Brain microvascular endothelial cell (primary cell): ENCODE measurements around the gene ANO4.

Source experiments
- DNase-seq: peaks from one replicate; pipeline ENCODE4 v3.0.0-alpha.2; 2020
- H3K27ac ChIP-seq: fragments of 250-450 bp; sonication (Bioruptor Pico); 2 replicates; pipeline ENCODE4 v1.5.1; 2020; ENCODE audit warnings: mild to moderate bottlenecking, moderate library complexity
- H3K27me3 ChIP-seq: fragments of 250-450 bp; sonication (Bioruptor Pico); replicated peaks from 2 replicates; pipeline ENCODE4 v1.5.1; 2020; ENCODE audit warnings: mild to moderate bottlenecking
- H3K36me3 ChIP-seq: fragments of 250-450 bp; sonication (Bioruptor Pico); replicated peaks from 2 replicates; pipeline ENCODE4 v1.5.1; 2020; ENCODE audit warnings: mild to moderate bottlenecking
- H3K4me3 ChIP-seq: 2 replicates; pipeline ENCODE4 v1.5.1; 2011; ENCODE audit warnings: low read depth, mild to moderate bottlenecking, control low read depth, low read length, moderate library complexity
- CTCF ChIP-seq: IDR thresholded peaks from 2 replicates; pipeline ENCODE4 v1.5.1; 2011; ENCODE audit warnings: low read depth, mild to moderate bottlenecking, moderate library complexity, low read length, control low read depth, inconsistent platforms; ENCODE audit errors: missing control alignments
- in situ Hi-C: cut with HindIII; loops from 2 replicates; pipeline ENCODE4 v1.10.0; 2017; ENCODE audit warnings: low sequenced_read_pairs, low pct_ligation_motif_present

Gene ANO4

GRCh38 chr12:100790552-100790951 lies 4.0 kb upstream of the ANO4 start:
- TF ChIP-seq CTCF = no peak

GRCh38 chr12:100793182-100793581 lies 1.4 kb upstream of the ANO4 start:
- H3K4me3 ChIP-seq = no peak overlapping the region
- H3K27me3 ChIP-seq = no peaks in the 10 kb centered on the region
- H3K36me3 ChIP-seq = no peaks in the 10 kb centered on the region
- H3K27ac ChIP-seq = no peak overlapping the region
- in situ Hi-C loops = no loop called here
- TF ChIP-seq CTCF = no peak
- DNase-seq = no peak

More at GRCh38 chr12:100790552-100790951, 4.0 kb upstream of the ANO4 start:
- in situ Hi-C loops = no loop called here
- no peak overlapping the region for H3K27ac ChIP-seq
- no peaks in the 10 kb centered on the region for H3K36me3 ChIP-seq
- H3K27me3 ChIP-seq = no peaks in the 10 kb centered on the region
- no peak for DNase-seq
- no peak overlapping the region for H3K4me3 ChIP-seq

GRCh38 chr12:100795174-100795799 lies 711 bp downstream of the ANO4 start:
- TF ChIP-seq CTCF = no peak
- Histone ChIP-seq H3K4me3 (peak overlapping the region; percentile 36), H3K27ac (no peak overlapping the region), H3K27me3 (no peaks in the 10 kb centered on the region), H3K36me3 (no peaks in the 10 kb centered on the region)
- no peak for DNase-seq
- in situ Hi-C loops = no loop called here

GRCh38 chr12:100795800-100796179 lies 1.2 kb downstream of the ANO4 start:
- TF ChIP-seq CTCF = no peak
- Histone ChIP-seq H3K27me3 (no peaks in the 10 kb centered on the region), H3K27ac (no peak overlapping the region), H3K36me3 (no peaks in the 10 kb centered on the region), H3K4me3 (no peak overlapping the region)
- DNase-seq = no peak
- in situ Hi-C loops = no loop called here

GRCh38 chr12:100796621-100797020 lies 2.0 kb downstream of the ANO4 start:
- in situ Hi-C loops = no loop called here

More at GRCh38 chr12:100796621-100797020, 2.0 kb downstream of the ANO4 start:
- Histone ChIP-seq H3K4me3 (no peak overlapping the region), H3K36me3 (no peaks in the 10 kb centered on the region), H3K27ac (no peak overlapping the region), H3K27me3 (no peaks in the 10 kb centered on the region)
- no peak for DNase-seq
- no peak for TF ChIP-seq CTCF
